ENCODE results near the gene C19orf85. TPM values are rescaled to one million over a fixed set of nuclear protein-coding genes. Genes with fewer than 3 reads are reported as not detected.
A peak's percentile ranks its signal among the peaks of the same experiment; 100 is the strongest.

C19orf85 gene
- total RNA-seq, 1 experiment from 2014 or later = not detected

DNA sequence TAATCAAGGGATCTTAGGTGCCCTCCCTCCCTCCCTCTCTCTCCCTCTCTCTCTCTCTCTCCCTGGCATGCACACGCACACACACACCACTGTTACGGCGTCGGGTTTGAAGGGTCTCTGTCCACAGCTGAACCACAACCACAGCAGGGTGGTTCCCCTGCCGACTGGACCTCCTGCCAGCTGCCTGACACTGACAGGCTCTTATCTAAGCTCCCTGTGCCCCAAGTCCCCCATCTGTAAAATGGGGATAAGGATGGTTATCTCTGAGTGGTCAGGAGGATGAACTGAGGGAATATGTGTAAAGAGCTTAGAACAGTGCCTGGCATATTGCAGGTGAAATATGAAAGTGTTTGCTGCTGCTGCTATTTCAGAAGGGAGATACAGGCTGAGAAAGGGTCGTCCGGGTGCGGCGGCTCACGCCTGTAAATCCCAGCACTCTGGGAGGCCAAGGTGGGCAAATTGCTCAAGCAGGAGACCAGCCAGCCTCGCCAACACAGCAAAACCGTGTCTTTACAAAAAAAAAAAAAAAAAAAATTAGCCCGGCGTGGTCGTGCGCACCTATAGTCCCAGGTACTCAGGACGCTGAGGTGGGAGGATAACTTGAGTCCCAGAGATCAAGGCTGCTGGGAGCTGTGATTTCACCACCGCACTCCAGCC, 20.6 kb downstream of the C19orf85 start:
- Histone ChIP-seq H3K27me3 (ENCODE audit: control insufficient read depth, insufficient read depth, low read length) (peaks cover 21% of the 10 kb centered on the region), H3K4me1 (ENCODE audit: control insufficient read depth, insufficient read depth, low read length) (peaks cover 15% of the 10 kb centered on the region), H3K27ac (ENCODE audit: low read length) (no peak overlapping the region), H3K36me3 (ENCODE audit: control insufficient read depth, insufficient read depth, low read length) (no peaks in the 10 kb centered on the region), H3K4me3 (ENCODE audit: low read depth in 2 of 2, low read length in 2 of 2) (no peak overlapping the region), H3K9me3 (ENCODE audit: control insufficient read depth, insufficient read depth, low read depth, low read length) (no peaks in the 10 kb centered on the region)
- in situ Hi-C loops (cut with HindIII; ENCODE audit: low pct_unique_long_range_greater_than_20kb, low sequenced_read_pairs) (no loop called here), intact Hi-C loops (cut with micrococcal nuclease; ENCODE audit: unreplicated experiment) (no loop called here)
- BruUV-seq (replicated peaks) = no TSS peak
- ATAC-seq (no peak), DNase-seq (ENCODE audit: low read depth, low spot score) (no peak)
- ChIA-PET POLR2A (no interaction called here), CTCF (interaction anchor here (0.6 to 0.8 kb wide), 2 partner anchors 33 to 43 kb away, joined by 3 to 4 read pairs; no protein-coding TSS in a partner anchor)
- TF ChIP-seq POLR2AphosphoS5 (IDR thresholded peaks at IDR 0.05; ENCODE audit: low read depth, low read length) (no peak), SIN3A (IDR thresholded peaks at IDR 0.05; ENCODE audit: borderline replicate concordance, insufficient read depth, low read depth, low read length) (no peak), TCF7L2 (IDR thresholded peaks at IDR 0.05; ENCODE audit: low read depth, low read length) (no peak), CTCF (IDR thresholded peaks at IDR 0.05) (no peak)
- TF ChIP-seq, protein P1, sequence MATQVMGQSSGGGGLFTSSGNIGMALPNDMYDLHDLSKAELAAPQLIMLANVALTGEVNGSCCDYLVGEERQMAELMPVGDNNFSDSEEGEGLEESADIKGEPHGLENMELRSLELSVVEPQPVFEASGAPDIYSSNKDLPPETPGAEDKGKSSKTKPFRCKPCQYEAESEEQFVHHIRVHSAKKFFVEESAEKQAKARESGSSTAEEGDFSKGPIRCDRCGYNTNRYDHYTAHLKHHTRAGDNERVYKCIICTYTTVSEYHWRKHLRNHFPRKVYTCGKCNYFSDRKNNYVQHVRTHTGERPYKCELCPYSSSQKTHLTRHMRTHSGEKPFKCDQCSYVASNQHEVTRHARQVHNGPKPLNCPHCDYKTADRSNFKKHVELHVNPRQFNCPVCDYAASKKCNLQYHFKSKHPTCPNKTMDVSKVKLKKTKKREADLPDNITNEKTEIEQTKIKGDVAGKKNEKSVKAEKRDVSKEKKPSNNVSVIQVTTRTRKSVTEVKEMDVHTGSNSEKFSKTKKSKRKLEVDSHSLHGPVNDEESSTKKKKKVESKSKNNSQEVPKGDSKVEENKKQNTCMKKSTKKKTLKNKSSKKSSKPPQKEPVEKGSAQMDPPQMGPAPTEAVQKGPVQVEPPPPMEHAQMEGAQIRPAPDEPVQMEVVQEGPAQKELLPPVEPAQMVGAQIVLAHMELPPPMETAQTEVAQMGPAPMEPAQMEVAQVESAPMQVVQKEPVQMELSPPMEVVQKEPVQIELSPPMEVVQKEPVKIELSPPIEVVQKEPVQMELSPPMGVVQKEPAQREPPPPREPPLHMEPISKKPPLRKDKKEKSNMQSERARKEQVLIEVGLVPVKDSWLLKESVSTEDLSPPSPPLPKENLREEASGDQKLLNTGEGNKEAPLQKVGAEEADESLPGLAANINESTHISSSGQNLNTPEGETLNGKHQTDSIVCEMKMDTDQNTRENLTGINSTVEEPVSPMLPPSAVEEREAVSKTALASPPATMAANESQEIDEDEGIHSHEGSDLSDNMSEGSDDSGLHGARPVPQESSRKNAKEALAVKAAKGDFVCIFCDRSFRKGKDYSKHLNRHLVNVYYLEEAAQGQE (IDR thresholded peaks at IDR 0.05; ENCODE audit: insufficient read depth in 1 of 2, low read depth in 2 of 2, low read length in 1 of 2) = no peak

- Histone ChIP-seq H3K27ac (ENCODE audit: low read length) (no peak within 1 kb of the TSS), H3K4me1 (ENCODE audit: control insufficient read depth, insufficient read depth, low read length) (peaks cover 15% of the 10 kb centered on the region), H3K9me3 (ENCODE audit: control insufficient read depth, insufficient read depth, low read depth, low read length) (no peaks in the 10 kb centered on the region), H3K36me3 (ENCODE audit: control insufficient read depth, insufficient read depth, low read length) (no peaks in the 10 kb centered on the region), H3K27me3 (ENCODE audit: control insufficient read depth, insufficient read depth, low read length) (peaks cover 21% of the 10 kb centered on the region), H3K4me3 (ENCODE audit: low read depth in 2 of 2, low read length in 2 of 2) (peak within 1 kb of the TSS in 1 of 2 experiments; percentile 29; a peak in 2 of 4 replicates)
- intact Hi-C loops (cut with micrococcal nuclease; ENCODE audit: unreplicated experiment) = no loop called here
- BruUV-seq (replicated peaks) = no TSS peak
- in situ Hi-C loops (cut with HindIII; ENCODE audit: low pct_unique_long_range_greater_than_20kb, low sequenced_read_pairs) = no loop called here
- no peak for DNase-seq (ENCODE audit: low read depth, low spot score)
- ChIA-PET POLR2A (interaction anchor here (0.5 kb wide), 1 partner anchor 24 kb away, joined by 6 read pairs; no protein-coding TSS in a partner anchor), CTCF (interaction anchor here (0.8 kb wide), 1 partner anchor 44 kb away, joined by 4 read pairs; no protein-coding TSS in a partner anchor)
- ATAC-seq = peak; percentile 60
- TF ChIP-seq, protein P1 (IDR thresholded peaks at IDR 0.05; ENCODE audit: insufficient read depth in 1 of 2, low read depth in 2 of 2, low read length in 1 of 2) = no peak
- no peak for TF ChIP-seq TCF7L2 (IDR thresholded peaks at IDR 0.05; ENCODE audit: low read depth, low read length)
- no peak for TF ChIP-seq POLR2AphosphoS5 (IDR thresholded peaks at IDR 0.05; ENCODE audit: low read depth, low read length)
- no peak; the same call in 1 of the 2 replicates for TF ChIP-seq CTCF (IDR thresholded peaks at IDR 0.05)
- no peak for TF ChIP-seq SIN3A (IDR thresholded peaks at IDR 0.05; ENCODE audit: borderline replicate concordance, insufficient read depth, low read depth, low read length)
Measured at GRCh38 chr19:55443045-55443823, 21.3 kb downstream of the C19orf85 start, which contains the start of gene SHISA7. Gene SHISA7, minus strand, starts transcription at chr19:55443300. Its CDS starts 437 bp downstream, at chr19:55442863.
